Islet precursor cell (in vitro differentiated cells): ENCODE results near the gene PSMD9.
"Not testable (repeated sequence)": the region's sequence is repeated elsewhere in the genome, so short reads cannot be mapped to it uniquely, and the experiment has no call there.

Source experiments
- DNase-seq: peaks from one replicate; pipeline ENCODE4 v3.0.0-alpha.2; 2018

PSMD9 gene

GRCh38 chr12:121926874-121927706 lies 38.5 kb downstream of the PSMD9 start:
- no peak for DNase-seq

GRCh38 chr12:121927813-121928212 lies 39.2 kb downstream of the PSMD9 start:
- DNase-seq: no peak

- DNase-seq: not testable (repeated sequence)
Measured at GRCh38 chr12:121929545-121929944, 41.0 kb downstream of the PSMD9 start.

GRCh38 chr12:121930862-121931261 lies 42.3 kb downstream of the PSMD9 start:
- no peak for DNase-seq

- DNase-seq: no peak
Measured at GRCh38 chr12:121932176-121932536, 43.6 kb downstream of the PSMD9 start.

- no peak for DNase-seq
Measured at GRCh38 chr12:121932914-121933521, 44.4 kb downstream of the PSMD9 start.

- DNase-seq: peak; percentile 93
Measured at GRCh38 chr12:121933522-121934308, 45.1 kb downstream of the PSMD9 start.

GRCh38 chr12:121934309-121934664 lies 45.7 kb downstream of the PSMD9 start:
- DNase-seq: no peak

- no peak for DNase-seq
Measured at GRCh38 chr12:121937654-121938053, 49.1 kb downstream of the PSMD9 start.

- DNase-seq: no peak
Measured at GRCh38 chr12:121939186-121939585, 50.6 kb downstream of the PSMD9 start.

GRCh38 chr12:121939992-121940766 lies 51.6 kb downstream of the PSMD9 start:
- DNase-seq: no peak

GRCh38 chr12:121942145-121942718 lies 53.6 kb downstream of the PSMD9 start:
- no peak for DNase-seq

GRCh38 chr12:121943926-121944325 lies 55.3 kb downstream of the PSMD9 start:
- DNase-seq: no peak

- DNase-seq: no peak
Measured at GRCh38 chr12:121946313-121947025, 57.9 kb downstream of the PSMD9 start.

- peak; percentile 47 for DNase-seq
Measured at GRCh38 chr12:121947981-121948380, 59.4 kb downstream of the PSMD9 start.

GRCh38 chr12:121949648-121950397 lies 61.2 kb downstream of the PSMD9 start:
- no peak for DNase-seq

GRCh38 chr12:121953117-121953692 lies 64.6 kb downstream of the PSMD9 start:
- DNase-seq: no peak

GRCh38 chr12:121953695-121954094 lies 65.1 kb downstream of the PSMD9 start:
- no peak for DNase-seq

GRCh38 chr12:121955258-121956237 lies 67.0 kb downstream of the PSMD9 start:
- DNase-seq: no peak
